Natural killer cell (primary cell): ENCODE measurements around the gene MAP3K14. TPM values are rescaled to one million over a fixed set of nuclear protein-coding genes. Genes with fewer than 3 reads are reported as not detected.

ENCODE experiments used
- ATAC-seq, 3 donors: fragments of 150-1000 bp in 2 of 3; fragments of 200-7000 bp in 1 of 3; cut with Tn5 transposase; 1 replicate in 1 of 3; 2 replicates in 2 of 3; pipeline ENCODE4 v1.10.0; 2021; ENCODE audit warnings: mild to moderate bottlenecking in 2 of 3, moderate library complexity in 2 of 3
- DNase-seq, 2 donors: peaks; one replicate each; pipeline versions ENCODE4 v3.0.0 to v3.0.0-alpha.2; 2013 to 2021; ENCODE audit warnings: mixed read lengths in 1 of 2
- H3K27ac ChIP-seq: one replicate; pipeline ENCODE4 v1.5.1; 2013; ENCODE audit warnings: mild to moderate bottlenecking, low read length
- H3K27me3 ChIP-seq: one replicate; pipeline ENCODE4 v1.6.1; 2013; ENCODE audit warnings: low read length; ENCODE audit not compliant: control insufficient read depth, insufficient read depth
- H3K36me3 ChIP-seq: one replicate; pipeline ENCODE4 v1.6.1; 2013; ENCODE audit warnings: low read length; ENCODE audit not compliant: control insufficient read depth, insufficient read depth
- H3K4me1 ChIP-seq: one replicate; pipeline ENCODE4 v1.6.1; 2013; ENCODE audit warnings: low read length; ENCODE audit not compliant: control insufficient read depth, insufficient read depth
- H3K4me3 ChIP-seq: one replicate; pipeline ENCODE4 v1.5.1; 2013; ENCODE audit warnings: low read length
- H3K9me3 ChIP-seq: one replicate; pipeline ENCODE4 v1.6.1; 2013; ENCODE audit warnings: low read length; ENCODE audit not compliant: control insufficient read depth, insufficient read depth
- H3K27ac Mint-ChIP-seq, 2 donors: one replicate each; pipeline ENCODE4 v1.8.0; 2022; ENCODE audit warnings: mild to moderate bottlenecking in 2 of 2, mixed read lengths in 2 of 2, moderate library complexity in 1 of 2
- H3K27me3 Mint-ChIP-seq, 2 donors: one replicate each; pipeline ENCODE4 v1.8.0; 2022; ENCODE audit warnings: low read depth in 2 of 2, mixed read lengths in 2 of 2
- H3K36me3 Mint-ChIP-seq: one replicate; pipeline ENCODE4 v1.8.0; 2022; ENCODE audit warnings: mixed read lengths
- H3K4me1 Mint-ChIP-seq, 2 donors: one replicate each; pipeline ENCODE4 v1.8.0; 2022; ENCODE audit warnings: mixed read lengths in 2 of 2
- H3K4me3 Mint-ChIP-seq: one replicate; pipeline ENCODE4 v1.8.0; 2022; ENCODE audit warnings: mild to moderate bottlenecking, moderate library complexity, mixed read lengths
- H3K9me3 Mint-ChIP-seq, 2 donors: one replicate each; pipeline ENCODE4 v1.8.0; 2022; ENCODE audit warnings: mixed read lengths in 2 of 2
- CTCF ChIP-seq: fragments of 200-600 bp; IDR thresholded peaks from one replicate; pipeline ENCODE4 v1.8.0; 2022; ENCODE audit warnings: antibody characterized with exemption
- WGBS: methylation state at CpG from one replicate; pipeline ENCODE4 v1.1.7; 2013; ENCODE audit warnings: missing lambda C conversion rate; ENCODE audit not compliant: insufficient coverage; 5-methylcytosine and 5-hydroxymethylcytosine counted together
- intact Hi-C: fragments of 100-400 bp; cut with micrococcal nuclease; formaldehyde crosslinking; loops from one replicate; pipeline ENCODE4 v1.14.2; 2022
- total RNA-seq, 4 donors: library from RNA; stranded (reverse); fragments of 120-200 nt in 1 of 4; gene quantifications; one replicate each; pipeline versions ENCODE4 v1.2.3 to v1.2.4, GENCODE V29; 2013 to 2022

The MAP3K14 gene
- total RNA-seq, 3 donors from 2014 or later (not counting 1 experiment from before 2014, with no cell fraction given) = 28.0 to 31.9 (median 31.6) TPM

- Histone ChIP-seq H3K9me3 (no peaks in the 10 kb centered on the region), H3K27me3 (no peaks in the 10 kb centered on the region), H3K27ac (no peak overlapping the region), H3K4me3 (no peak overlapping the region), H3K4me1 (peaks cover 25% of the 10 kb centered on the region), H3K36me3 (peaks cover 4% of the 10 kb centered on the region)
- Mint-ChIP-seq H3K27ac (peak overlapping the region; percentile 29 to 44), H3K4me3 (no peak overlapping the region), H3K36me3 (no peaks in the 10 kb centered on the region), H3K27me3 (no peaks in the 10 kb centered on the region), H3K9me3 (no peaks in the 10 kb centered on the region), H3K4me1 (peaks cover 36 to 59% of the 10 kb centered on the region in 2 donors)
- 97% methylated on average over 7 of the region's 7 CpGs for WGBS
- ATAC-seq (no peak), DNase-seq (no peak)
- no peak for TF ChIP-seq CTCF
- intact Hi-C loops = no loop called here
Observed at GRCh38 chr17:45251931-45252330, 64.9 kb downstream of the MAP3K14 start.

- H3K36me3 ChIP-seq = peaks cover 40% of the 10 kb centered on the region
- H3K36me3 Mint-ChIP-seq = no peaks in the 10 kb centered on the region
- no peaks in the 10 kb centered on the region for H3K9me3 Mint-ChIP-seq
Observed at GRCh38 chr17:45248132-45248957, 68.5 kb downstream of the MAP3K14 start.

GRCh38 chr17:45247429-45248131, 69.2 kb downstream of the MAP3K14 start:
- intact Hi-C loops = loop anchor here (1.0 to 2.0 kb wide), 2 partner anchors 15 to 18 kb away; partner anchors contain the start of gene SPATA32
- peak overlapping the region; percentile 87 for H3K4me3 Mint-ChIP-seq
- WGBS = under 1% methylated on average over 61 of the region's 61 CpGs
- H3K27ac Mint-ChIP-seq = peak overlapping the region; percentile 87 to 89
- ATAC-seq (peak; percentile 83 to 93 (median 83)), DNase-seq (peak; percentile 89 to 96)
- no peak for TF ChIP-seq CTCF
- no peaks in the 10 kb centered on the region for H3K9me3 Mint-ChIP-seq
- Histone ChIP-seq H3K36me3 (peaks cover 47% of the 10 kb centered on the region), H3K9me3 (no peaks in the 10 kb centered on the region), H3K27ac (peak overlapping the region; percentile 81), H3K27me3 (no peaks in the 10 kb centered on the region), H3K4me1 (peaks cover 36% of the 10 kb centered on the region), H3K4me3 (peak overlapping the region; percentile 72)
- peaks cover 33 to 61% of the 10 kb centered on the region in 2 donors for H3K4me1 Mint-ChIP-seq
- no peaks in the 10 kb centered on the region for H3K36me3 Mint-ChIP-seq
- no peaks in the 10 kb centered on the region for H3K27me3 Mint-ChIP-seq

More at GRCh38 chr17:45248132-45248957, 68.5 kb downstream of the MAP3K14 start:
- 2% methylated on average over 37 of the region's 39 CpGs for WGBS
- DNase-seq = peak; percentile 66 to 92
- H3K9me3 ChIP-seq = no peaks in the 10 kb centered on the region
- peaks cover 40% of the 10 kb centered on the region for H3K4me1 ChIP-seq
- H3K27me3 ChIP-seq = no peaks in the 10 kb centered on the region
- Mint-ChIP-seq H3K4me3 (peak overlapping the region; percentile 87), H3K4me1 (peaks cover 39 to 63% of the 10 kb centered on the region in 2 donors), H3K27me3 (no peaks in the 10 kb centered on the region), H3K27ac (peak overlapping the region; percentile 87 to 89)
- TF ChIP-seq CTCF = no peak
- intact Hi-C loops = loop anchor here (1.0 kb wide), 1 partner anchor 19 kb away; no protein-coding TSS in a partner anchor
- peak; percentile 58 to 78 (median 60) for ATAC-seq
- H3K4me3 ChIP-seq = peak overlapping the region; percentile 72
- H3K27ac ChIP-seq = peak overlapping the region; percentile 81
